H1 (cell line): ENCODE data around the gene PRRX1. TPM values are rescaled to one million over a fixed set of nuclear protein-coding genes. Genes with fewer than 3 reads are reported as not detected.

Source experiments
- CTCF ChIA-PET: fragments of 300-600 bp; sonication (Branson Sonifier 250); formaldehyde crosslinking; loops from one replicate; lab custom pipeline; 2021; ENCODE audit not compliant: partially characterized antibody; lab: Charles Lee
- POLR2A ChIA-PET: fragments of 300-600 bp; sonication (Branson Sonifier 250); formaldehyde crosslinking; loops from one replicate; lab custom pipeline; 2021; ENCODE audit warnings: inconsistent platforms; ENCODE audit not compliant: partially characterized antibody; lab: Charles Lee
- DNase-seq, 2 experiments: peaks; one replicate each; pipeline versions ENCODE4 v3.0.0 to v3.0.0-alpha.2; 2010 to 2022; ENCODE audit warnings: low spot score in 2 of 2, low read depth in 1 of 2, mixed read lengths in 1 of 2
- FAIRE-seq: peaks from 2 replicates; lab custom pipeline; 2011; peaks lifted over from hg19 to GRCh38; lab: Jason Lieb, UNC
- H2AFZ ChIP-seq: 2 replicates; pipeline ENCODE4 v1.8.1; 2012; ENCODE audit warnings: low read length, inconsistent platforms
- H2AK5ac ChIP-seq: 2 replicates; pipeline ENCODE4 v1.6.1; 2013; ENCODE audit warnings: low read depth, low read length
- H2BK120ac ChIP-seq: replicated peaks from 2 replicates; pipeline ENCODE3; 2013; ENCODE audit warnings: low read depth, low read length, inconsistent platforms
- H2BK12ac ChIP-seq: 2 replicates; pipeline ENCODE4 v1.6.1; 2013; ENCODE audit warnings: low read depth, low read length
- H2BK15ac ChIP-seq: 2 replicates; pipeline ENCODE4 v1.6.1; 2013; ENCODE audit warnings: low read length
- H2BK20ac ChIP-seq: 2 replicates; pipeline ENCODE4 v1.6.1; 2013; ENCODE audit warnings: low read length
- H2BK5ac ChIP-seq: 2 replicates; pipeline ENCODE4 v1.6.1; 2013; ENCODE audit warnings: low read depth, low read length
- H3K14ac ChIP-seq: 2 replicates; pipeline ENCODE4 v1.6.1; 2013; ENCODE audit warnings: inconsistent platforms; ENCODE audit not compliant: insufficient read length
- H3K18ac ChIP-seq: 2 replicates; pipeline ENCODE4 v1.6.1; 2013; ENCODE audit warnings: low read length; ENCODE audit errors: extremely low read depth
- H3K23ac ChIP-seq: 2 replicates; pipeline ENCODE4 v1.6.1; 2013; ENCODE audit warnings: inconsistent platforms; ENCODE audit not compliant: insufficient read length
- H3K23me2 ChIP-seq: 2 replicates; pipeline ENCODE4 v1.6.1; 2013; ENCODE audit warnings: low read depth, low read length
- H3K27ac ChIP-seq: 2 replicates; pipeline ENCODE4 v1.6.1; 2011; ENCODE audit warnings: low read depth, low read length, inconsistent platforms
- H3K27me3 ChIP-seq, 4 experiments: replicated peaks in 1 of 4; 1 replicate in 1 of 4; 2 replicates in 3 of 4; pipeline versions ENCODE4 v1.6.1 to v1.8.1; 2011 to 2013; ENCODE audit warnings: low read length in 3 of 4, mild to moderate bottlenecking in 3 of 4, inconsistent platforms in 2 of 4, mixed read lengths in 2 of 4, moderate library complexity in 1 of 4; ENCODE audit not compliant: control insufficient read depth in 3 of 4, insufficient read depth in 3 of 4; ENCODE audit errors: extremely low read depth in 1 of 4
- H3K36me3 ChIP-seq, 4 experiments: 2 replicates each; pipeline versions ENCODE4 v1.6.1 to v1.8.1; 2011 to 2013; ENCODE audit warnings: mild to moderate bottlenecking in 4 of 4, low read length in 3 of 4, moderate library complexity in 2 of 4, control low read depth in 1 of 4, inconsistent platforms in 1 of 4; ENCODE audit not compliant: insufficient read depth in 4 of 4, control insufficient read depth in 2 of 4
- H3K4ac ChIP-seq: replicated peaks from 2 replicates; pipeline ENCODE3; 2013; ENCODE audit warnings: low read length, low read depth, mixed read lengths, inconsistent platforms; ENCODE audit not compliant: insufficient read length
- H3K4me1 ChIP-seq, 4 experiments: replicated peaks in 1 of 4; 1 replicate in 1 of 4; 2 replicates in 3 of 4; pipeline versions ENCODE4 v1.6.1 to v1.8.1; 2011 to 2013; ENCODE audit warnings: low read length in 3 of 4, inconsistent platforms in 2 of 4, mixed read lengths in 1 of 4; ENCODE audit not compliant: insufficient read depth in 4 of 4, control insufficient read depth in 3 of 4
- H3K4me2 ChIP-seq, 2 experiments: 2 replicates each; pipeline versions ENCODE4 v1.6.1 to v1.8.1; 2011 to 2013; ENCODE audit warnings: low read depth in 2 of 2, low read length in 2 of 2, control low read depth in 1 of 2, inconsistent platforms in 1 of 2, mild to moderate bottlenecking in 1 of 2; ENCODE audit not compliant: insufficient read depth in 1 of 2
- H3K4me3 ChIP-seq, 4 experiments: fragments of 200-600, 300-600 bp in 1 of 4; sonication (generic), shearing (Covaris generic), sonication (Bioruptor Twin) in 1 of 4; 2 replicates each; pipeline versions ENCODE4 v1.5.1 to v1.8.1; 2011 to 2016; ENCODE audit warnings: low read length in 4 of 4, low read depth in 3 of 4, control low read depth in 2 of 4, inconsistent platforms in 2 of 4, mild to moderate bottlenecking in 2 of 4, mixed read lengths in 1 of 4, moderate library complexity in 1 of 4; ENCODE audit not compliant: insufficient read depth in 2 of 4; ENCODE audit errors: extremely low read depth in 1 of 4
- H3K56ac ChIP-seq: replicated peaks from 2 replicates; pipeline ENCODE3; 2013; ENCODE audit warnings: low read depth, mild to moderate bottlenecking, mixed read lengths, low read length, inconsistent platforms; ENCODE audit not compliant: insufficient read length
- H3K79me1 ChIP-seq: 2 replicates; pipeline ENCODE4 v1.6.1; 2013; ENCODE audit warnings: low read depth, low read length, control low read depth
- H3K79me2 ChIP-seq, 2 experiments: 2 replicates each; pipeline versions ENCODE4 v1.6.1 to v1.8.1; 2012 to 2013; ENCODE audit warnings: low read length in 2 of 2, mild to moderate bottlenecking in 2 of 2, inconsistent platforms in 1 of 2; ENCODE audit not compliant: insufficient read depth in 2 of 2, control insufficient read depth in 1 of 2
- H3K9ac ChIP-seq, 4 experiments: replicated peaks in 1 of 4; 1 replicate in 1 of 4; 2 replicates in 3 of 4; pipeline versions ENCODE4 v1.6.1 to v1.8.1; 2011 to 2013; ENCODE audit warnings: low read depth in 3 of 4, low read length in 3 of 4, control low read depth in 2 of 4, mild to moderate bottlenecking in 2 of 4, moderate library complexity in 2 of 4, inconsistent platforms in 1 of 4; ENCODE audit errors: extremely low read depth in 1 of 4
- H3K9me3 ChIP-seq, 2 experiments: 2 replicates each; pipeline versions ENCODE4 v1.6.1 to v1.8.1; 2012 to 2013; ENCODE audit warnings: mild to moderate bottlenecking in 2 of 2, moderate library complexity in 2 of 2, control low read depth in 1 of 2, inconsistent platforms in 1 of 2, low read depth in 1 of 2, low read length in 1 of 2, mixed read lengths in 1 of 2; ENCODE audit not compliant: insufficient read depth in 2 of 2
- H4K20me1 ChIP-seq, 2 experiments: replicated peaks in 1 of 2; 2 replicates each; pipeline versions ENCODE3 to v1.8.1; 2011 to 2013; ENCODE audit warnings: inconsistent platforms in 2 of 2, low read length in 2 of 2, mild to moderate bottlenecking in 1 of 2; ENCODE audit not compliant: insufficient read depth in 2 of 2, control insufficient read depth in 1 of 2
- H4K5ac ChIP-seq: 2 replicates; pipeline ENCODE4 v1.6.1; 2013; ENCODE audit warnings: low read length, low read depth, mixed read lengths, inconsistent platforms; ENCODE audit not compliant: insufficient read length
- H4K8ac ChIP-seq: 2 replicates; pipeline ENCODE4 v1.8.0; 2013; ENCODE audit warnings: mild to moderate bottlenecking, moderate library complexity, low read length, inconsistent platforms; ENCODE audit not compliant: insufficient read depth; ENCODE audit errors: extremely low read depth
- H4K91ac ChIP-seq: replicated peaks from 2 replicates; pipeline ENCODE3; 2013; ENCODE audit warnings: low read length, mixed read lengths, inconsistent platforms; ENCODE audit not compliant: insufficient read length
- BACH1 ChIP-seq: IDR thresholded peaks from 2 replicates; pipeline ENCODE4 v1.6.1; 2012; ENCODE audit warnings: low read length, improper control_type of control experiment
- CREB1 ChIP-seq: IDR thresholded peaks from 2 replicates; pipeline ENCODE4 v1.6.1; 2012; ENCODE audit warnings: inconsistent platforms
- CTCF ChIP-seq, 3 experiments: IDR thresholded peaks; 1 replicate in 2 of 3; 2 replicates in 1 of 3; pipeline versions ENCODE4 v1.5.1 to v1.6.1; 2011; ENCODE audit warnings: low read length in 3 of 3, mild to moderate bottlenecking in 3 of 3, inconsistent platforms in 2 of 3, low read depth in 1 of 3, moderate library complexity in 1 of 3; ENCODE audit not compliant: insufficient read depth in 1 of 3; ENCODE audit errors: control extremely low read depth in 1 of 3
- EP300 ChIP-seq, 2 experiments: IDR thresholded peaks; 1 replicate in 1 of 2; 2 replicates in 1 of 2; pipeline ENCODE4 v1.6.1; 2011 to 2012; ENCODE audit warnings: low read depth in 2 of 2, low read length in 2 of 2, mild to moderate bottlenecking in 2 of 2, borderline replicate concordance in 1 of 2, inconsistent platforms in 1 of 2, moderate library complexity in 1 of 2
- JUND ChIP-seq: IDR thresholded peaks from 2 replicates; pipeline ENCODE4 v1.6.1; 2011; ENCODE audit warnings: mild to moderate bottlenecking, improper control_type of control experiment, low read length
- KDM4A ChIP-seq: IDR thresholded peaks from one replicate; pipeline ENCODE4 v1.7.1; 2012; ENCODE audit warnings: low read depth, mild to moderate bottlenecking, moderate library complexity, low read length, inconsistent platforms; ENCODE audit not compliant: severe bottlenecking
- MAX ChIP-seq: IDR thresholded peaks from 2 replicates; pipeline ENCODE4 v1.6.1; 2012; ENCODE audit warnings: inconsistent platforms
- NRF1 ChIP-seq: IDR thresholded peaks from 2 replicates; pipeline ENCODE4 v1.6.1; 2011; ENCODE audit warnings: mild to moderate bottlenecking, low read depth, low read length, improper control_type of control experiment
- POLR2A ChIP-seq, 2 experiments: IDR thresholded peaks; 1 replicate in 1 of 2; 2 replicates in 1 of 2; pipeline ENCODE4 v1.6.1; 2011; ENCODE audit warnings: low read depth in 2 of 2, low read length in 2 of 2, mild to moderate bottlenecking in 2 of 2; ENCODE audit errors: control extremely low read depth in 1 of 2
- SP4 ChIP-seq: IDR thresholded peaks from 2 replicates; pipeline ENCODE4 v1.6.1; 2012; ENCODE audit warnings: low read length, inconsistent platforms
- ZNF274 ChIP-seq: IDR thresholded peaks from 2 replicates; pipeline ENCODE4 v1.7.0; 2012; ENCODE audit warnings: low read length, borderline replicate concordance; ENCODE audit errors: extremely low read depth
- WGBS, 2 experiments: shearing (Covaris generic) in 1 of 2; methylation state at CpG; one replicate each; pipeline versions ENCODE4 v1.1.6 to v1.1.7; 2013 to 2015; ENCODE audit warnings: low lambda C conversion rate in 2 of 2, mixed read lengths in 2 of 2, inconsistent platforms in 1 of 2, low coverage in 1 of 2, missing lambda C conversion rate in 1 of 2; ENCODE audit not compliant: insufficient replicate concordance in 2 of 2, insufficient coverage in 1 of 2, insufficient read length in 1 of 2; ENCODE audit errors: extremely low coverage in 1 of 2, missing lambda C conversion rate in 1 of 2; 5-methylcytosine and 5-hydroxymethylcytosine counted together
- polyA plus RNA-seq, 7 experiments: library from polyadenylated mRNA; depleted of rRNA in 3 of 7; stranded (reverse) in 5 of 7; unstranded in 2 of 7; fragments of >200 nt in 5 of 7; fragments of 200-250 nt in 2 of 7; gene quantifications; 1 replicate in 5 of 7; 2 replicates in 1 of 7; 4 replicates in 1 of 7; pipeline versions ENCODE4 v1.2.1 to v1.2.3, GENCODE V29; 2011 to 2013; ENCODE audit warnings: missing spikeins in 2 of 7, mixed read lengths in 2 of 7
- total RNA-seq: library from RNA; stranded (reverse); fragmentation: NEBNext Ultra II Directional; extraction: Animal tissue kit (Norgen Biotek cat#: 25700); gene quantifications from 2 replicates; pipeline ENCODE4 v1.2.1, GENCODE V29; 2021
- TF ChIP-seq, protein P1 (sequence below): IDR thresholded peaks from 2 replicates; pipeline ENCODE4 v1.6.1; 2012; ENCODE audit warnings: inconsistent platforms

PRRX1 gene
- total and polyA plus RNA-seq, 2 of the 8 experiments (the other 6 are each of a cell fraction or from before 2014, with no cell fraction given) = not detected

- Histone ChIP-seq H3K4me1 (no peaks in the 10 kb centered on the region), H3K36me3 (no peaks in the 10 kb centered on the region), H3K4me2 (no peak overlapping the region), H3K9ac (no peak overlapping the region), H4K5ac (no peak overlapping the region), H3K56ac (no peak overlapping the region), H4K8ac (no peak overlapping the region), H3K4ac (no peak overlapping the region), H2AK5ac (no peak overlapping the region), H3K14ac (no peak overlapping the region), H3K27me3 (no peaks in the 10 kb centered on the region), H2BK15ac (no peak overlapping the region), H3K18ac (no peak overlapping the region), H3K9me3 (no peaks in the 10 kb centered on the region), H3K27ac (no peak overlapping the region), H4K20me1 (no peaks in the 10 kb centered on the region), H2BK5ac (no peak overlapping the region), H2BK12ac (no peak overlapping the region), H3K79me2 (no peaks in the 10 kb centered on the region), H2AFZ (no peak overlapping the region), H2BK120ac (no peak overlapping the region), H3K4me3 (no peak overlapping the region), H3K23ac (no peak overlapping the region), H2BK20ac (no peak overlapping the region), H4K91ac (no peak overlapping the region), H3K23me2 (no peaks in the 10 kb centered on the region), H3K79me1 (no peaks in the 10 kb centered on the region)
- 91% methylated on average over 2 of the region's 2 CpGs; no CpG with 5 or more reads in 1 of the 2 experiments for WGBS, 2 experiments
- DNase-seq (no peak), FAIRE-seq (no peak)
- ChIA-PET CTCF (no interaction called here), POLR2A (no interaction called here)
- TF ChIP-seq MAX = no peak
- no peak for TF ChIP-seq CTCF (IDR thresholded peaks at IDR 0.05; ENCODE audit: control extremely low read depth in 1 of 3, insufficient read depth in 1 of 3, low read depth in 1 of 3, low read length in 3 of 3)
- TF ChIP-seq NRF1 = no peak
- no peak for TF ChIP-seq EP300 (IDR thresholded peaks at IDR 0.05; ENCODE audit: borderline replicate concordance in 1 of 2, low read depth in 2 of 2, low read length in 2 of 2)
- TF ChIP-seq, protein P1, sequence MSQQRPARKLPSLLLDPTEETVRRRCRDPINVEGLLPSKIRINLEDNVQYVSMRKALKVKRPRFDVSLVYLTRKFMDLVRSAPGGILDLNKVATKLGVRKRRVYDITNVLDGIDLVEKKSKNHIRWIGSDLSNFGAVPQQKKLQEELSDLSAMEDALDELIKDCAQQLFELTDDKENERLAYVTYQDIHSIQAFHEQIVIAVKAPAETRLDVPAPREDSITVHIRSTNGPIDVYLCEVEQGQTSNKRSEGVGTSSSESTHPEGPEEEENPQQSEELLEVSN = no peak
- no peak for TF ChIP-seq POLR2A (IDR thresholded peaks at IDR 0.05; ENCODE audit: control extremely low read depth in 1 of 2, low read depth in 2 of 2, low read length in 2 of 2)
- TF ChIP-seq BACH1 = no peak
- TF ChIP-seq SP4 = no peak
- TF ChIP-seq CREB1 = no peak
- TF ChIP-seq JUND = no peak
- no peak for TF ChIP-seq ZNF274
- TF ChIP-seq KDM4A = no peak
Observed at GRCh38 chr1:170749549-170749948, 85.6 kb downstream of the PRRX1 start.
